Astrocyte (in vitro differentiated cells and primary cell): Measurements from ENCODE around the gene SLC27A2. TPM values are rescaled to one million over a fixed set of nuclear protein-coding genes. Genes with fewer than 3 reads are reported as not detected.

Experiments
- DNase-seq: peaks from one replicate; pipeline ENCODE4 v3.0.0-alpha.2; 2010; ENCODE audit warnings: low read depth
- FAIRE-seq: peaks from 2 replicates; lab custom pipeline; 2011; peaks lifted over from hg19 to GRCh38; lab: Jason Lieb, UNC
- H2AFZ ChIP-seq: 2 replicates; pipeline ENCODE4 v1.6.0; 2012; ENCODE audit warnings: low read depth, low read length, inconsistent platforms
- H3K27ac ChIP-seq: 2 replicates; pipeline ENCODE4 v1.5.1; 2011; ENCODE audit warnings: low read depth, low read length, inconsistent platforms
- H3K27me3 ChIP-seq: 2 replicates; pipeline ENCODE4 v1.6.0; 2011; ENCODE audit warnings: low read length, inconsistent platforms; ENCODE audit not compliant: insufficient read depth
- H3K36me3 ChIP-seq: 2 replicates; pipeline ENCODE4 v1.5.1; 2011; ENCODE audit warnings: low read length, inconsistent platforms; ENCODE audit not compliant: insufficient read depth
- H3K4me1 ChIP-seq: 2 replicates; pipeline ENCODE4 v1.5.1; 2011; ENCODE audit warnings: low read length, inconsistent platforms; ENCODE audit not compliant: insufficient read depth
- H3K4me2 ChIP-seq: 2 replicates; pipeline ENCODE4 v1.6.0; 2012; ENCODE audit warnings: low read length, inconsistent platforms
- H3K4me3 ChIP-seq: 2 replicates; pipeline ENCODE4 v1.5.1; 2011; ENCODE audit warnings: low read depth, mild to moderate bottlenecking, low read length, inconsistent platforms; ENCODE audit not compliant: insufficient read depth
- H3K79me2 ChIP-seq: 2 replicates; pipeline ENCODE4 v1.6.0; 2012; ENCODE audit warnings: mild to moderate bottlenecking, low read length, inconsistent platforms; ENCODE audit not compliant: insufficient read depth
- H3K9ac ChIP-seq: 2 replicates; pipeline ENCODE4 v1.6.0; 2012; ENCODE audit warnings: mild to moderate bottlenecking, low read length, inconsistent platforms
- H3K9me3 ChIP-seq: 2 replicates; pipeline ENCODE4 v1.5.1; 2012; ENCODE audit warnings: low read depth, mild to moderate bottlenecking, low read length, inconsistent platforms; ENCODE audit not compliant: insufficient read depth
- H4K20me1 ChIP-seq: 2 replicates; pipeline ENCODE4 v1.6.0; 2012; ENCODE audit warnings: low read length, inconsistent platforms; ENCODE audit not compliant: insufficient read depth
- H3K27ac Mint-ChIP-seq: one replicate; pipeline ENCODE4 v1.8.0; 2021; ENCODE audit warnings: mild to moderate bottlenecking, mixed read lengths; ENCODE audit not compliant: unreplicated experiment
- H3K27me3 Mint-ChIP-seq: one replicate; pipeline ENCODE4 v1.8.0; 2021; ENCODE audit warnings: low read depth, mixed read lengths; ENCODE audit not compliant: unreplicated experiment
- H3K36me3 Mint-ChIP-seq: one replicate; pipeline ENCODE4 v1.8.0; 2021; ENCODE audit warnings: low read depth, mixed read lengths; ENCODE audit not compliant: unreplicated experiment
- H3K4me1 Mint-ChIP-seq: one replicate; pipeline ENCODE4 v1.8.0; 2021; ENCODE audit warnings: low read depth, mixed read lengths; ENCODE audit not compliant: unreplicated experiment
- H3K4me3 Mint-ChIP-seq: one replicate; pipeline ENCODE4 v1.8.0; 2021; ENCODE audit warnings: mild to moderate bottlenecking, moderate library complexity, mixed read lengths; ENCODE audit not compliant: unreplicated experiment
- H3K9me3 Mint-ChIP-seq: one replicate; pipeline ENCODE4 v1.8.0; 2021; ENCODE audit warnings: mild to moderate bottlenecking, mixed read lengths; ENCODE audit not compliant: unreplicated experiment
- CTCF ChIP-seq: IDR thresholded peaks from 2 replicates; pipeline ENCODE4 v1.5.1; 2011; ENCODE audit warnings: low read depth, mild to moderate bottlenecking, inconsistent platforms, low read length, moderate library complexity; ENCODE audit not compliant: insufficient read depth
- EZH2 ChIP-seq: IDR thresholded peaks from 2 replicates; pipeline ENCODE4 v1.6.1; 2012; ENCODE audit warnings: mild to moderate bottlenecking, low read length, inconsistent platforms; ENCODE audit not compliant: insufficient read depth
- total RNA-seq: library from RNA; stranded (reverse); gene quantifications from 2 replicates; pipeline ENCODE4 v1.2.1, GENCODE V29; 2021

Gene SLC27A2
- total RNA-seq, 1 donor from 2014 or later, result 0.82 TPM

GRCh38 chr15:50218291-50218690, 36.3 kb downstream of the SLC27A2 start:
- Histone ChIP-seq H4K20me1 (no peaks in the 10 kb centered on the region), H3K79me2 (no peaks in the 10 kb centered on the region), H3K9me3 (no peaks in the 10 kb centered on the region), H3K9ac (no peak overlapping the region), H3K36me3 (no peaks in the 10 kb centered on the region), H2AFZ (no peak overlapping the region), H3K27me3 (peaks cover 3% of the 10 kb centered on the region), H3K4me3 (no peak overlapping the region), H3K4me1 (no peaks in the 10 kb centered on the region), H3K4me2 (no peak overlapping the region), H3K27ac (no peak overlapping the region)
- H3K4me1 Mint-ChIP-seq, result peaks cover 6% of the 10 kb centered on the region
- no peaks in the 10 kb centered on the region for H3K9me3 Mint-ChIP-seq
- no peak for FAIRE-seq
- TF ChIP-seq EZH2 (no peak), CTCF (no peak)
- no peaks in the 10 kb centered on the region for H3K27me3 Mint-ChIP-seq
- no peak overlapping the region for H3K27ac Mint-ChIP-seq
- H3K4me3 Mint-ChIP-seq, result no peak overlapping the region
- H3K36me3 Mint-ChIP-seq, result no peaks in the 10 kb centered on the region
- DNase-seq, result no peak

- TF ChIP-seq CTCF, result no peak
- TF ChIP-seq EZH2, result no peak
- no peaks in the 10 kb centered on the region for H3K4me1 ChIP-seq
- H3K27me3 ChIP-seq, result peaks cover 4% of the 10 kb centered on the region
- H3K9ac ChIP-seq, result no peak overlapping the region
- H3K4me3 ChIP-seq, result no peak overlapping the region
- Mint-ChIP-seq H3K9me3 (no peaks in the 10 kb centered on the region), H3K4me1 (peaks cover 6% of the 10 kb centered on the region), H3K27me3 (no peaks in the 10 kb centered on the region), H3K36me3 (no peaks in the 10 kb centered on the region), H3K27ac (no peak overlapping the region), H3K4me3 (no peak overlapping the region)
- H3K9me3 ChIP-seq, result no peaks in the 10 kb centered on the region
- FAIRE-seq, result no peak
- H3K36me3 ChIP-seq, result no peaks in the 10 kb centered on the region
- no peak for DNase-seq
- H3K79me2 ChIP-seq, result no peaks in the 10 kb centered on the region
- no peak overlapping the region for H3K4me2 ChIP-seq
- no peak overlapping the region for H2AFZ ChIP-seq
- H4K20me1 ChIP-seq, result no peaks in the 10 kb centered on the region
- H3K27ac ChIP-seq, result no peak overlapping the region
These were observed 36.7 kb downstream of the SLC27A2 start for GRCh38 chr15:50218691-50219090.

GRCh38 chr15:50219820-50220219, 37.8 kb downstream of the SLC27A2 start:
- Histone ChIP-seq H3K9me3 (no peaks in the 10 kb centered on the region), H3K4me2 (no peak overlapping the region), H4K20me1 (no peaks in the 10 kb centered on the region), H2AFZ (no peak overlapping the region), H3K79me2 (no peaks in the 10 kb centered on the region), H3K27me3 (peaks cover 4% of the 10 kb centered on the region), H3K4me3 (no peak overlapping the region), H3K27ac (no peak overlapping the region), H3K9ac (no peak overlapping the region), H3K4me1 (no peaks in the 10 kb centered on the region), H3K36me3 (no peaks in the 10 kb centered on the region)
- FAIRE-seq (no peak), DNase-seq (peak; percentile 10)
- Mint-ChIP-seq H3K36me3 (no peaks in the 10 kb centered on the region), H3K9me3 (no peaks in the 10 kb centered on the region), H3K27me3 (no peaks in the 10 kb centered on the region), H3K4me3 (no peak overlapping the region), H3K4me1 (peaks cover 6% of the 10 kb centered on the region), H3K27ac (peak overlapping the region; percentile 87)
- no peak for TF ChIP-seq EZH2
- TF ChIP-seq CTCF, result no peak
